Spleen (tissue), 11 donors: ENCODE data around the gene FGF13. TPM values are rescaled to one million over a fixed set of nuclear protein-coding genes. Genes with fewer than 3 reads are reported as not detected.

ENCODE experiments used
- DNase-seq: peaks from one replicate; pipeline ENCODE4 v3.0.0-alpha.2; 2020
- H3K27ac ChIP-seq, 8 donors: fragments of 200-600 bp; sonication (generic) in 7 of 8; 1 replicate in 4 of 8; 2 replicates in 4 of 8; pipeline versions ENCODE4 v1.5.0 to v1.8.0; 2016 to 2021; ENCODE audit warnings: inconsistent platforms in 4 of 8, mild to moderate bottlenecking in 4 of 8, moderate library complexity in 1 of 8
- H3K27me3 ChIP-seq, 7 donors: fragments of 200-600 bp; sonication (generic) in 6 of 7; replicated peaks in 1 of 7; 1 replicate in 4 of 7; 2 replicates in 3 of 7; pipeline versions ENCODE4 v1.5.0 to v1.8.0; 2016 to 2021; ENCODE audit warnings: inconsistent platforms in 3 of 7, mild to moderate bottlenecking in 1 of 7
- H3K36me3 ChIP-seq, 6 donors: fragments of 200-600 bp; sonication (generic) in 5 of 6; 1 replicate in 4 of 6; 2 replicates in 2 of 6; pipeline versions ENCODE4 v1.5.0 to v1.8.0; 2016 to 2021; ENCODE audit warnings: inconsistent platforms in 2 of 6
- H3K4me1 ChIP-seq, 6 donors: fragments of 200-600 bp; sonication (generic) in 5 of 6; 1 replicate in 3 of 6; 2 replicates in 3 of 6; pipeline versions ENCODE4 v1.5.0 to v1.8.0; 2016 to 2021; ENCODE audit warnings: inconsistent platforms in 3 of 6
- H3K4me3 ChIP-seq, 8 donors: fragments of 200-600 bp; sonication (generic) in 7 of 8; 1 replicate in 4 of 8; 2 replicates in 4 of 8; pipeline versions ENCODE4 v1.5.0 to v1.8.0; 2016 to 2021; ENCODE audit warnings: inconsistent platforms in 4 of 8, mild to moderate bottlenecking in 4 of 8, moderate library complexity in 2 of 8
- H3K9me3 ChIP-seq, 8 donors: fragments of 200-600 bp; sonication (generic) in 7 of 8; 1 replicate in 4 of 8; 2 replicates in 4 of 8; pipeline versions ENCODE4 v1.5.0 to v1.8.0; 2016 to 2021; ENCODE audit warnings: inconsistent platforms in 4 of 8
- POLR2A ChIP-seq, 3 donors: fragments of 450-650 bp; IDR thresholded peaks; one replicate each; pipeline ENCODE4 v1.5.1; 2017; ENCODE audit warnings: antibody characterized with exemption in 3 of 3, mild to moderate bottlenecking in 1 of 3
- POLR2AphosphoS5 ChIP-seq, 3 donors: sonication (generic); formaldehyde crosslinking; IDR thresholded peaks; one replicate each; pipeline ENCODE4 v1.5.1; 2017; ENCODE audit warnings: antibody characterized with exemption in 3 of 3
- WGBS, 5 donors: extraction: QIAGEN DNeasy Blood & Tissue Kit in 3 of 5; methylation state at CpG; one replicate each; pipeline versions ENCODE4 v1.1.5 to v1.1.7; 2013 to 2018; 5-methylcytosine and 5-hydroxymethylcytosine counted together
- intact Hi-C: fragments of 100-400 bp; cut with DNase I; formaldehyde crosslinking; loops from one replicate; pipeline ENCODE4 v1.15.0; 2023; ENCODE audit warnings: low total_unique reads
- microRNA-seq, 3 donors: library from miRNA; unstranded; fragments of <30 nt; microRNA quantifications; one replicate each; pipeline versions ENCODE4 to v1.1.0, GENCODE V29; 2019 to 2020
- polyA plus RNA-seq, 3 donors: library from polyadenylated mRNA; stranded (reverse); fragments of 200-250 nt; gene quantifications; one replicate each; pipeline ENCODE4 v1.2.1, GENCODE V29; 2013
- small RNA-seq, 4 donors: library from RNA; depleted of rRNA; stranded (forward); fragments of <200 nt; gene quantifications; one replicate each; pipeline ENCODE3, GENCODE V24; 2016
- total RNA-seq, 7 donors: library from RNA; depleted of rRNA in 3 of 7; stranded (reverse); fragments of >200 nt in 3 of 7; fragmentation: NEBNext Ultra II Directional in 4 of 7; extraction: Animal tissue kit (Norgen Biotek cat#: 25700) in 4 of 7; gene quantifications; one replicate each; pipeline versions ENCODE4 v1.1.0 to v1.2.1, GENCODE V29; 2016 to 2021
- TF ChIP-seq, protein P1 (sequence below), 11 experiments: fragments of 200-600 bp in 7 of 11; fragments of 450-650 bp in 4 of 11; sonication (generic) in 4 of 11; IDR thresholded peaks in 8 of 11; conservative IDR thresholded peaks in 3 of 11; 1 replicate in 7 of 11; 2 replicates in 4 of 11; pipeline versions ENCODE4 v1.4.0 to v1.8.0; 2016 to 2021; ENCODE audit warnings: antibody characterized with exemption in 11 of 11, inconsistent platforms in 4 of 11, mild to moderate bottlenecking in 1 of 11
- donor health status: healthy with polysubstance abuse.
- donor health status: DM: no; HTN: no; CAD: no; lungs with moderate emphysema.
- donor health status: DM: no; HTN: no; CAD: no.
- donor health status: Bipolar disorder and iron deficiency.
- donor health status: healthy.
- donor health status: DM: no; HTN: no; CAD: no.
- donor health status: DM: yes; HTN: yes; CAD: no.

FGF13 gene
- total and polyA plus RNA-seq, 10 donors, result 2.3 to 10.9 (median 4.9) TPM

DNA sequence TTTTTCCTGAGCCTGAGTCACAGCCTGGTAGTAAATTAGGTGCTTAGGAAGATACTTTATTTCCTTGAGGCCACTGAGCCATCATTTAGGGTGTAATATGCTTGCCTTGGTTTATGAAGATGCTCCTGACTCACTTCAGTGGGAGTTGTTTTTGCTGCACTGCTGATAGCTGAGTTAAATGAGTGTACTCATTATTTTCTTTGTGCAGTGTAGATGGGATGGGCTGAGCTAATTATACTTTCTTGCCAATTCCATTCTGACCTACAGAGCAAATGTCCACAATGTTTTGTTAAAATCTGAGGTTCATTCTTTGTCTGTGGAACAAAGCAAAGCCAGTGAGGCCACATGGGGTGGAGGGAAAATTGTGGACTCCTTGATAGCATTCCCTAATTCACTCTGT lies 60.0 kb downstream of the FGF13 start:
- no peaks in the 10 kb centered on the region for H3K4me1 ChIP-seq
- intact Hi-C loops, result no loop called here
- H3K9me3 ChIP-seq, result no peaks in the 10 kb centered on the region
- H3K27me3 ChIP-seq, result no peaks in the 10 kb centered on the region
- no peak overlapping the region for H3K27ac ChIP-seq
- no peak for DNase-seq
- TF ChIP-seq, protein P1, sequence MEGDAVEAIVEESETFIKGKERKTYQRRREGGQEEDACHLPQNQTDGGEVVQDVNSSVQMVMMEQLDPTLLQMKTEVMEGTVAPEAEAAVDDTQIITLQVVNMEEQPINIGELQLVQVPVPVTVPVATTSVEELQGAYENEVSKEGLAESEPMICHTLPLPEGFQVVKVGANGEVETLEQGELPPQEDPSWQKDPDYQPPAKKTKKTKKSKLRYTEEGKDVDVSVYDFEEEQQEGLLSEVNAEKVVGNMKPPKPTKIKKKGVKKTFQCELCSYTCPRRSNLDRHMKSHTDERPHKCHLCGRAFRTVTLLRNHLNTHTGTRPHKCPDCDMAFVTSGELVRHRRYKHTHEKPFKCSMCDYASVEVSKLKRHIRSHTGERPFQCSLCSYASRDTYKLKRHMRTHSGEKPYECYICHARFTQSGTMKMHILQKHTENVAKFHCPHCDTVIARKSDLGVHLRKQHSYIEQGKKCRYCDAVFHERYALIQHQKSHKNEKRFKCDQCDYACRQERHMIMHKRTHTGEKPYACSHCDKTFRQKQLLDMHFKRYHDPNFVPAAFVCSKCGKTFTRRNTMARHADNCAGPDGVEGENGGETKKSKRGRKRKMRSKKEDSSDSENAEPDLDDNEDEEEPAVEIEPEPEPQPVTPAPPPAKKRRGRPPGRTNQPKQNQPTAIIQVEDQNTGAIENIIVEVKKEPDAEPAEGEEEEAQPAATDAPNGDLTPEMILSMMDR (IDR thresholded peaks at IDR 0.05 in 8 of 11, conservative IDR thresholded peaks at IDR 0.05 in 3 of 11), result no peak
- TF ChIP-seq POLR2A (IDR thresholded peaks at IDR 0.05) (no peak), POLR2AphosphoS5 (IDR thresholded peaks at IDR 0.05) (no peak)
- no peaks in the 10 kb centered on the region for H3K36me3 ChIP-seq
- no peak overlapping the region for H3K4me3 ChIP-seq

DNA sequence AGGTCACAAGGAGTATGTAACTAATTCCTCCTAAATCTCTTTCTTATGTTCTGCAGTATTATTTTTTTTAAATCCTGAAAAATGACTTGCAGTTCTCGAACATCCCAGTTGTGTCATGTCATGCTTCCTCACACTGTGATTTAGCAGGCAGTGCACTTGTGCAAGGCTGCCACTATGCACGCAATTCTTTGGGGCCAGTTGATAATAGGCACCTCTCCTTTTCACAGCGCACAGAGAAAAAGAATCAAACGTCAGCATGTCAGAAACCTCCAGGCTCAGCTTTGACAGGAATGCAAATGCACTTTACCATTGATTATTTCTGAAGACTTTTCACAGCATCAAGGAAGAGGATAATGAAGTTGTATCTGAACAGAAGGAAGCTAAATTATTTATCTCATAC lies 62.9 kb downstream of the FGF13 start:
- intact Hi-C loops, result no loop called here
- no peak for DNase-seq
- H3K36me3 ChIP-seq, result no peaks in the 10 kb centered on the region
- H3K4me1 ChIP-seq, result no peaks in the 10 kb centered on the region
- 54 to 74% (median 56%) methylated on average over 4 of the region's 4 CpGs for WGBS, 5 donors
- H3K9me3 ChIP-seq, result no peaks in the 10 kb centered on the region
- H3K27ac ChIP-seq, result no peak overlapping the region
- no peak overlapping the region for H3K4me3 ChIP-seq
- TF ChIP-seq POLR2A (IDR thresholded peaks at IDR 0.05) (no peak), POLR2AphosphoS5 (IDR thresholded peaks at IDR 0.05) (no peak)
- TF ChIP-seq, protein P1 (IDR thresholded peaks at IDR 0.05 in 8 of 11, conservative IDR thresholded peaks at IDR 0.05 in 3 of 11), result no peak
- no peaks in the 10 kb centered on the region for H3K27me3 ChIP-seq

DNA sequence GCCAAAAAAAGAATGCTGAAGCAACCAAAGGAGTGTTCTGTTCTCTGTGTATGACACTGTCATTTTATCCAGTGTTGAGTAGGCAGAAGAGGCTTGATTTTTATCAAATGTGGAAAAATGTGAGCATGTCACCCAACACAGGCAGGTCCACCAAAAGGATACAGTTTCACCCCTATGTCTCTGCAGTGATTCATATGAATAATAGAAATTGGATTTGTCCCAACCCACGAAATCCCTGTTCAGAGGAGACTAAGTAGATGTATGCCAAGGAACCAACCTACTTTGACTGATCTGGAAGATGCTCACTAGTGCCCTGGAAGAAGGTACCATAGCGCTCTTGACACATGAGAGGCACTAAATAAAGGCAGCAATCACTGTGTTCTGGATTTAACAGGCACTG lies 72.5 kb downstream of the FGF13 start:
- Histone ChIP-seq H3K27me3 (no peaks in the 10 kb centered on the region), H3K4me3 (no peak overlapping the region), H3K27ac (no peak overlapping the region), H3K4me1 (no peaks in the 10 kb centered on the region), H3K36me3 (no peaks in the 10 kb centered on the region), H3K9me3 (no peaks in the 10 kb centered on the region)
- whole genome bisulfite sequencing, 5 donors, result 32 to 64% (median 52%) methylated on average over 2 of the region's 2 CpGs
- intact Hi-C loops, result no loop called here
- DNase-seq, result no peak
- TF ChIP-seq, protein P1 (IDR thresholded peaks at IDR 0.05 in 8 of 11, conservative IDR thresholded peaks at IDR 0.05 in 3 of 11), result no peak
- TF ChIP-seq POLR2A (IDR thresholded peaks at IDR 0.05), result no peak
- TF ChIP-seq POLR2AphosphoS5 (IDR thresholded peaks at IDR 0.05), result no peak

Small RNAs within 50 kb of the gene (microRNA-seq; reads per million reads assigned to microRNA genes)
- 6.2 to 15.5 (median 8.1) reads per million in 3 donors for gene MIR504

Small RNAs within 50 kb of the gene (small RNA-seq; reads per million reads assigned to genes)
- gene AL031386.1 (0 reads per million in 4 donors), gene MIR504 (0 to 0.46 (median 0.11) reads per million in 4 donors)
